ENCODE results near the gene LHX6. TPM values are rescaled to one million over a fixed set of nuclear protein-coding genes. Genes with fewer than 3 reads are reported as not detected.

LHX6 gene
- total RNA-seq, 3 donors from 2014 or later: 2.0 to 5.1 (median 2.3) TPM

GRCh38 chr9:122220673-122221182, 8.0 kb downstream of the LHX6 start:
- H3K4me1 ChIP-seq (ENCODE audit: low read depth): peaks cover 9% of the 10 kb centered on the region
- no peaks in the 10 kb centered on the region for H3K9me3 ChIP-seq
- TF ChIP-seq, protein P1, sequence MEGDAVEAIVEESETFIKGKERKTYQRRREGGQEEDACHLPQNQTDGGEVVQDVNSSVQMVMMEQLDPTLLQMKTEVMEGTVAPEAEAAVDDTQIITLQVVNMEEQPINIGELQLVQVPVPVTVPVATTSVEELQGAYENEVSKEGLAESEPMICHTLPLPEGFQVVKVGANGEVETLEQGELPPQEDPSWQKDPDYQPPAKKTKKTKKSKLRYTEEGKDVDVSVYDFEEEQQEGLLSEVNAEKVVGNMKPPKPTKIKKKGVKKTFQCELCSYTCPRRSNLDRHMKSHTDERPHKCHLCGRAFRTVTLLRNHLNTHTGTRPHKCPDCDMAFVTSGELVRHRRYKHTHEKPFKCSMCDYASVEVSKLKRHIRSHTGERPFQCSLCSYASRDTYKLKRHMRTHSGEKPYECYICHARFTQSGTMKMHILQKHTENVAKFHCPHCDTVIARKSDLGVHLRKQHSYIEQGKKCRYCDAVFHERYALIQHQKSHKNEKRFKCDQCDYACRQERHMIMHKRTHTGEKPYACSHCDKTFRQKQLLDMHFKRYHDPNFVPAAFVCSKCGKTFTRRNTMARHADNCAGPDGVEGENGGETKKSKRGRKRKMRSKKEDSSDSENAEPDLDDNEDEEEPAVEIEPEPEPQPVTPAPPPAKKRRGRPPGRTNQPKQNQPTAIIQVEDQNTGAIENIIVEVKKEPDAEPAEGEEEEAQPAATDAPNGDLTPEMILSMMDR (IDR thresholded peaks at IDR 0.05): no peak
- no peak for DNase-seq
- no peak overlapping the region for H3K4me3 ChIP-seq
- no peaks in the 10 kb centered on the region for H3K36me3 ChIP-seq (ENCODE audit: low read depth)
- intact Hi-C loops (cut with DNase I, micrococcal nuclease): loop anchor here in 1 of 2 donors (10.0 kb wide), 1 partner anchor 64 kb away; no protein-coding TSS in a partner anchor
- ATAC-seq: no peak

- Histone ChIP-seq H3K4me1 (ENCODE audit: low read depth) (peaks cover 9% of the 10 kb centered on the region), H3K9me3 (no peaks in the 10 kb centered on the region), H3K4me3 (no peak overlapping the region), H3K36me3 (ENCODE audit: low read depth) (no peaks in the 10 kb centered on the region)
- intact Hi-C loops (cut with DNase I, micrococcal nuclease): loop anchor here in 1 of 2 donors (10.0 kb wide), 1 partner anchor 65 kb away; no protein-coding TSS in a partner anchor
- TF ChIP-seq, protein P1 (IDR thresholded peaks at IDR 0.05): no peak
- ATAC-seq (peak; percentile 16), DNase-seq (peak in 1 of 3 donors; percentile 51)
Observed at GRCh38 chr9:122219856-122220672, 8.7 kb downstream of the LHX6 start.

GRCh38 chr9:122218935-122219855, 9.6 kb downstream of the LHX6 start:
- DNase-seq: no peak
- ATAC-seq: peak; percentile 34

GRCh38 chr9:122218071-122218934, 10.5 kb downstream of the LHX6 start:
- TF ChIP-seq, protein P1 (IDR thresholded peaks at IDR 0.05): no peak
- no peak overlapping the region for H3K4me3 ChIP-seq
- no peaks in the 10 kb centered on the region for H3K9me3 ChIP-seq
- peaks cover 20% of the 10 kb centered on the region for H3K4me1 ChIP-seq (ENCODE audit: low read depth)
- DNase-seq (no peak), ATAC-seq (no peak)
- H3K36me3 ChIP-seq (ENCODE audit: low read depth): no peaks in the 10 kb centered on the region
- intact Hi-C loops (cut with DNase I, micrococcal nuclease): no loop called here

More at GRCh38 chr9:122218935-122219855, 9.6 kb downstream of the LHX6 start:
- Histone ChIP-seq H3K9me3 (no peaks in the 10 kb centered on the region), H3K36me3 (ENCODE audit: low read depth) (no peaks in the 10 kb centered on the region), H3K4me1 (ENCODE audit: low read depth) (peaks cover 11% of the 10 kb centered on the region), H3K4me3 (no peak overlapping the region)
- intact Hi-C loops (cut with DNase I, micrococcal nuclease): no loop called here
- TF ChIP-seq, protein P1 (IDR thresholded peaks at IDR 0.05): no peak

- TF ChIP-seq, protein P1 (IDR thresholded peaks at IDR 0.05): no peak
- Histone ChIP-seq H3K36me3 (ENCODE audit: low read depth) (no peaks in the 10 kb centered on the region), H3K4me3 (no peak overlapping the region), H3K4me1 (ENCODE audit: low read depth) (peaks cover 22% of the 10 kb centered on the region), H3K9me3 (no peaks in the 10 kb centered on the region)
- intact Hi-C loops (cut with DNase I, micrococcal nuclease): no loop called here
- DNase-seq (no peak), ATAC-seq (no peak)
Observed at GRCh38 chr9:122217640-122218039, 11.1 kb downstream of the LHX6 start.
